HepG2 (cell line): ENCODE data around the gene TENT5A.

Experiments used
- TBL1XR1 ChIP-seq: fragments of 150-350 bp; IDR thresholded peaks from 2 replicates; pipeline ENCODE4 v1.6.1; 2014; ENCODE audit warnings: borderline replicate concordance, low read length; ENCODE audit not compliant: partially characterized antibody
- TCF7L2 ChIP-seq: IDR thresholded peaks from 2 replicates; pipeline ENCODE4 v1.6.1; 2011; ENCODE audit warnings: mild to moderate bottlenecking, low read depth, low read length, moderate library complexity
- ZBTB42 ChIP-seq: sonication (generic); formaldehyde crosslinking; IDR thresholded peaks from 2 replicates; pipeline ENCODE4 v1.5.0; 2020; ENCODE audit warnings: mild to moderate bottlenecking, missing genetic modification reagents
- TF ChIP-seq, protein P1 (sequence below): sonication (generic); formaldehyde crosslinking; IDR thresholded peaks from 2 replicates; pipeline ENCODE4 v1.5.0; 2020; ENCODE audit warnings: mild to moderate bottlenecking, missing genetic modification reagents, moderate library complexity

GRCh38 chr6:81799323-81799722 is 46.8 kb upstream of the TENT5A start:
- no peak for TF ChIP-seq TCF7L2
- no peak for TF ChIP-seq TBL1XR1
- TF ChIP-seq, protein P1, sequence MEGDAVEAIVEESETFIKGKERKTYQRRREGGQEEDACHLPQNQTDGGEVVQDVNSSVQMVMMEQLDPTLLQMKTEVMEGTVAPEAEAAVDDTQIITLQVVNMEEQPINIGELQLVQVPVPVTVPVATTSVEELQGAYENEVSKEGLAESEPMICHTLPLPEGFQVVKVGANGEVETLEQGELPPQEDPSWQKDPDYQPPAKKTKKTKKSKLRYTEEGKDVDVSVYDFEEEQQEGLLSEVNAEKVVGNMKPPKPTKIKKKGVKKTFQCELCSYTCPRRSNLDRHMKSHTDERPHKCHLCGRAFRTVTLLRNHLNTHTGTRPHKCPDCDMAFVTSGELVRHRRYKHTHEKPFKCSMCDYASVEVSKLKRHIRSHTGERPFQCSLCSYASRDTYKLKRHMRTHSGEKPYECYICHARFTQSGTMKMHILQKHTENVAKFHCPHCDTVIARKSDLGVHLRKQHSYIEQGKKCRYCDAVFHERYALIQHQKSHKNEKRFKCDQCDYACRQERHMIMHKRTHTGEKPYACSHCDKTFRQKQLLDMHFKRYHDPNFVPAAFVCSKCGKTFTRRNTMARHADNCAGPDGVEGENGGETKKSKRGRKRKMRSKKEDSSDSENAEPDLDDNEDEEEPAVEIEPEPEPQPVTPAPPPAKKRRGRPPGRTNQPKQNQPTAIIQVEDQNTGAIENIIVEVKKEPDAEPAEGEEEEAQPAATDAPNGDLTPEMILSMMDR, result no peak
- TF ChIP-seq ZBTB42, result no peak
